SK-N-SH (cell line): ENCODE data around the gene HLA-DPB1.

Source experiments
- EP300 ChIP-seq, 2 experiments: IDR thresholded peaks; 2 replicates each; pipeline versions ENCODE4 v1.4.0 to v1.6.1; 2012; ENCODE audit warnings: borderline replicate concordance in 1 of 2, low read depth in 1 of 2, low read length in 1 of 2
- USF2 ChIP-seq: fragments of 150-350 bp; IDR thresholded peaks from 2 replicates; pipeline ENCODE4 v1.6.1; 2017; ENCODE audit warnings: antibody characterized with exemption, low read length, low read depth, borderline replicate concordance

DNA sequence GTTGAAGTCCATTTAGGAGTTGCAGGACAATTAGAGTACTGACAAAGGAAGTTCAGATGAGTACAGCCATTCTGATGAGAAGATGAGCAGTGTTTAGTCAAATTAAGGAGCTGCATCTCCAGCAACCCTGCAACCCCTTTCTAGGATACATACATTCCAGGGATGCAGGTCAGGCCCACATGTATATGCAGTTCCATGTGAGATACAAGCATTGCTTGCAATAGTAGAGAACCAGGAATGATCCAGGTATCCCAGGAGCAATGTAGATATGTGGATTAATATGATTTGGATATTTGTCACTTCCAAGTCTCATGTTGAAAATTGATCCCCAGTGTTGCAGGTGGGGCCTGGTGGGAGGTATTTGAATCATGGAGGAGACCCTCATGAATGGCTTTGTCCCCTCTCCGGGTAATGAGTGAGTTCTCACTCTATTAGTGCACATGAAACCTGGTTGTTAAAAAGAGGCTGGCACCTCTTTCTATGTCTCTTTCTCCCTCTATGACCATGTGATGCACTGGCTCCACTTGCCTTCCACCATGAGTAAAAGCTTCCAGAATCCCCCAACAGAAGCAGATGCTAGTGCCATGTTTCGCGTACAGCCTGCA, 8.8 kb upstream of the HLA-DPB1 start:
- TF ChIP-seq USF2 (no peak), EP300 (IDR thresholded peaks at IDR 0.05; ENCODE audit: borderline replicate concordance in 1 of 2, low read depth in 1 of 2, low read length in 1 of 2) (no peak)
